Epithelial cell of proximal tubule (primary cell): Measurements from ENCODE around the gene DIAPH1. TPM values are rescaled to one million over a fixed set of nuclear protein-coding genes. Genes with fewer than 3 reads are reported as not detected.

ENCODE experiments used
- DNase-seq: peaks from one replicate; pipeline ENCODE4 v3.0.0-alpha.2; 2011; ENCODE audit warnings: low read depth
- H3K4me3 ChIP-seq: 2 replicates; pipeline ENCODE4 v1.5.1; 2011; ENCODE audit warnings: low read depth, mild to moderate bottlenecking, low read length
- CTCF ChIP-seq: conservative IDR thresholded peaks from 2 replicates; pipeline ENCODE4 v1.5.1; 2012; ENCODE audit warnings: low read depth, mild to moderate bottlenecking, low read length
- total RNA-seq: library from RNA; depleted of rRNA; stranded (reverse); fragments of >200 nt; gene quantifications from 2 replicates; pipeline ENCODE4 v1.2.3, GENCODE V29; 2015

Gene DIAPH1
- total RNA-seq, 1 donor from 2014 or later: 94.0 TPM

DNA sequence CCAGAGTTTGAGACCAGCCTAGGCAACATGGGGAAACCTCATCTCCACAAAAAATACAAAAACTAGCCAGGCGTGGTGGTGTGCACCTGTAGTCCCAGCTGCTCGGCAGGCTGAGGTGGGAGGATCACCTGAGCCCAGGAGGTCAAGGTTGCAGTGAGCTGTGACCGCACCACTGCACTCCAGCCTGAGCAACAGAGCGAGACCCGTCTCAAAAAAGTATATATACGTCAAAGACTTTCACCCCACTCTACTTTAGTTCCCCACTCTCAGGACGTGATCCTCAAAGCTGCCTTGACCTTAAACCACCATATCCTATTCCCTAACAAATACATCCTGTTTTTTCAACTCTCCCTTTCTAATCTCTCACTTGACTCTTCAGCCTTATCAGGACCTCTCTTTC, 88.9 kb downstream of the DIAPH1 start:
- no peak overlapping the region for H3K4me3 ChIP-seq
- no peak for DNase-seq
- no peak for TF ChIP-seq CTCF

DNA sequence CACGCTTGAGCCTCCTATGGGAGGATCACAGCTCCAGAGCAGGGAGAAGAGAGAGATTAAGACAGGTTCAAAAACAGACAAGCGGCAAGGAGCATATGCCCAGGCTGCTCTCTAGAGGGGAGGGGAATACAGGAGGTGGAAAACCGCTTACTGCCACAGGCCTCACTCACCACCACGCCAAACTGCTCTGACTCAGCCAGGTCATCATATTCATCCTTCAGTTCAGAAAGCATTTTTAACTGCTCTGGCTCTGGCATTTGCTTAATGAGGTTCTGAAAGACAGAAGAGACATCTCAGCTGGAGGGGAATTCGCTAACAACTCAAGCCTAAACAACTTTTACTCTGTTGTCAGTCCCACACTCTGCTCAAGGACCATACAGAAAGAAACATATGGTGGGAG, 89.8 kb downstream of the DIAPH1 start:
- no peak for TF ChIP-seq CTCF

GRCh38 chr5:141528291-141528984, 90.4 kb downstream of the DIAPH1 start:
- TF ChIP-seq CTCF: no peak
- no peak for DNase-seq
- H3K4me3 ChIP-seq: no peak overlapping the region

More for the DNA sequence above, 89.8 kb downstream of the DIAPH1 start:
- no peak overlapping the region for H3K4me3 ChIP-seq
- DNase-seq: no peak

DNA sequence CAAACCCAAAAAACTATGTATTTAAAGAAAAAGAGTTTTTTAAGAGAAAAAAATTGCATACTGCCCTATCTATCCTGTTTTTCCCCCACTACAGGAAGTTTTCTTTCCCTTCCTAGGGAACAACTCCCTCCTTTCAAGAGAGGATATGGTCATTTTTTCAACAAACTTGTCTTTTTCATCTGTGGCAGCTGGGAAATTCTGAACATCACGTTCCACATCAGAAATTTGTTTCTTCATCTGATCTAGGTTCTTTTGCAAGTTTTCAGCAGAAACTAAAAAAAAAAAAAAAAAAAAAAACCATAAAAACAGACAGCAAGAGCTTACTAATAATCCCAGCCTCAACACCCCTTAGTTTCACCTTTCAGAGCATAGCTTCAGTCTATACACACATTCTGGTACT, 91.4 kb downstream of the DIAPH1 start:
- DNase-seq: no peak
- no peak for TF ChIP-seq CTCF
- H3K4me3 ChIP-seq: no peak overlapping the region

DNA sequence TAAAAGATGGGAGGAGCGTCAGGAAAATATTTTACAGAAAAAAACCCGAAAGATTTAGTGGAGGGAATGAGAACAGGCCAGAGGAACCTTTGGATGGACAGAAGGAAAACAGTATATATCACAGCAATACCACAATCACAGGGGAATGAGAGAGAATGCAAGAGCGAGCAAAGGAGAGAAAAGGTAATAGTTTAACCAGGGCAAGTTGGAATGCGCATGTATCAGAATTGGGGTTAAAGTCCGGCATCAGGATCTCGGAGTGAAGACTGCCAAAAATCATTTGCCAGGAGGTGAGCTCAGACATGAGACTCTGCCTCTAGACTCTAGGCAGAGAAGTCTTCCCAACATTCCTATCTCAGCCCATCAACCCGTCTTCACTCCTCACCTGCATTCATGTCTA, 93.1 kb downstream of the DIAPH1 start:
- H3K4me3 ChIP-seq: no peak overlapping the region
- no peak for DNase-seq
- no peak for TF ChIP-seq CTCF

DNA sequence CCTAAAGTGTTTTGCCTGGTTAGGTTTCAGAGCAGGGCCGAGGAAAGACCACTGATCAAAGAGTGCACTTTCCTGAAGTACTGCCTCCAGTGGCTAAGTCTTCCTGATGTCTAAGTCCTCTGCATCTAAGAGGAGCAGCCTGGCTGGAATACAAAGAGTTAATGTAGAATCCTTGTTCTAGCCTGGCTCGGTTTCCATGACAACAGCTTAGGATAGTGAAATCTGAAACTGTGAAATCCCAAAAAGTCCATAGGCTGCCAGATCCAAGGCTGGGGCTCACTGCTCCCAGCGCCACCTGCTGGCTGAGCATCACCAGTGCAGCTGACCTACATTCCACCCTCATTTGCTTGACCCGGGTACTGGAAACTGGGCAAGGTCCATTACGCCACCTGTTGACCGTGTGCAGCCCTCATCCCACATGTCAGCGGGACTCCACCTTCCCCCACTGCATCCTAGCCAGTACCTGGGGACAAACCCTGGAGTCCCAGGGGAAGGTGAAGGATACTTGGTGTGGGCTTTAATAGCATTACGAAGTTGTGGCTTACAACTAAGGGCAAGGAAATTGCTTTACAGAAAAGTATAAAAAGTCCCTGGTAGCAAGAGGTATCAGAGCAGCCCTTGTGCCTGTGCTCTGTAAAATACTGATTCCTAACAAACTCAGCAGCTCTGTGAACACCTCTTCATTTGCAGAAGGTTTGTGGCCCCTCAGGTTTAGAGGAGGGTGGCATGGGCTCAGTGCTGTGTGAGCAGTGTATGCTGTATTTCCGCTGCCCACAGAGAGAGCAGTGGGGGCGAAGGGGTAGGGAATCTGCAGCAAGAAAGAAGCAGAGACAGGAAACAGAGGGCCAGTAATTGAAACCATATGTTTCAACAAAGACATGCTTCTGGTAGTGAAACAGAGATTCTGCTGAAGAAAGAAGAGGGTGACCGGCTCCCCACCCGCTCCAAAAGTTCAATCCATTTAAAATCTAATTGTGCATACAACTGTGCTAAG, 93.9 kb downstream of the DIAPH1 start:
- no peak for DNase-seq
- TF ChIP-seq CTCF: peak; percentile 100
- H3K4me3 ChIP-seq: no peak overlapping the region

DNA sequence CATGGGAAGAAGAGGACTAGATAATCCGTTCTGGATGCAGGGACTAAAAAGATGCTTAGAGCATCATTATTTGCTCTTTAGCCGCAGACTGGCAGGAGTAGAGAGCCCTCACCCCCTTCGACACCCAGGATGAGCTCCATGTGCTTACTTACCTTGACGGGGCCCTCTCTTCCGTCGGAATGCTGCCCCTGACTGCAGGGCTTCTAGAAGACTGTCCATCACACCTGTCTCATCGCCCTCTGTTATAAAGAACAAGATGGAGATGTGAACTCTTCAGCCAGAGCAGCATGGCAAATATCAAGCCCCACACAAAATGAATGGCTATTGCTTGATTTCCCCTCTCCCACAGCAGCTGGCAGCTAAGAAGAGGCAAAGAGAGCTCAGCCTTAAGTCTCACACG, 94.8 kb downstream of the DIAPH1 start:
- no peak for TF ChIP-seq CTCF
- H3K4me3 ChIP-seq: no peak overlapping the region
- no peak for DNase-seq
